ENCODE measurements around the gene ARHGAP8.

GRCh38 chr22:44907765-44908737, 155.7 kb downstream of the ARHGAP8 start:
- TF ChIP-seq CTCF (IDR thresholded peaks at IDR 0.05), result no peak
- TF ChIP-seq EZH2 (IDR thresholded peaks at IDR 0.05; ENCODE audit: borderline replicate concordance, insufficient read depth, low read depth, low read length, poor library complexity, severe bottlenecking), result no peak

Measured in B cell (primary cell).